ENCODE measurements around the gene TRIB2.

GRCh38 chr2:12728221-12728777, 11.6 kb downstream of the TRIB2 start:
- TF ChIP-seq REST (IDR thresholded peaks at IDR 0.05; ENCODE audit: borderline replicate concordance in 1 of 2, low read depth in 1 of 2, low read length in 2 of 2) (no peak), RAD21 (CRISPR knock-in tag; IDR thresholded peaks at IDR 0.05) (no peak), CTCF (CRISPR knock-in tag; IDR thresholded peaks at IDR 0.05) (no peak), NCOA5 (CRISPR knock-in tag; IDR thresholded peaks at IDR 0.05) (no peak), ZNF282 (IDR thresholded peaks at IDR 0.05; ENCODE audit: partially characterized antibody) (no peak), BORCS8-MEF2B (CRISPR knock-in tag; IDR thresholded peaks at IDR 0.05) (no peak), CEBPB (IDR thresholded peaks at IDR 0.05; ENCODE audit: borderline replicate concordance, low read depth, low read length) (no peak), ZNF792 (CRISPR knock-in tag; IDR thresholded peaks at IDR 0.05) (no peak)
